ENCODE measurements around the gene ODAPH. TPM values are rescaled to one million over a fixed set of nuclear protein-coding genes. Genes with fewer than 3 reads are reported as not detected.

ODAPH gene
- polyA plus RNA-seq, 1 of the 3 experiments (the other 2 are of a cell fraction): 0.03 TPM

DNA sequence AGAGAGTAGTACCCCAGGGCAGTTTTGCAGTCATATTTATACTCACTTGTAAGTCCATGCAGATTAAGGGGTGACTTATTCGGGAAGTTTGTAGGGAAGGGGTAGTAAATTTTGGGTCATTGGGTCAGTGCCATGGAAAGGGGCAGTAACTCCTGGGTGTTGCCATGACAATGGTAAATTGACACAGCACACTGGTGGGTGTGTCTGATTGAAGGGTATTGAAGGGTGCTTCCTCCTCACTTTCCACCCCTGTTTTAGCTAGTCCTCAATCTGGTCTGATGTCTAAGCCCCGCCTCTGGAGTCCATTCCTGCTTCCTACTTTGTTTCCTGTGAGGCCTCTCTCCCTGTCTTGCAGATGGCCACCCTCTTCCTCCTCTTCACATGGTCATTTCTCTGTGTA lies 11.9 kb downstream of the ODAPH start:
- Histone ChIP-seq H2AFZ (ENCODE audit: low read depth) (no peak overlapping the region), H3K9me3 (no peaks in the 10 kb centered on the region), H3K36me3 (replicated peaks in 1 of 2; ENCODE audit: control insufficient read depth in 1 of 2, insufficient read depth in 2 of 2, low read length in 1 of 2) (no peaks in the 10 kb centered on the region), H3K4me2 (no peak overlapping the region), H3K79me2 (ENCODE audit: insufficient read depth) (no peaks in the 10 kb centered on the region), H3K4me1 (ENCODE audit: control insufficient read depth in 1 of 2, insufficient read depth in 2 of 2, low read depth in 1 of 2, low read length in 1 of 2) (no peaks in the 10 kb centered on the region), H3F3A (replicated peaks; ENCODE audit: insufficient read depth) (no peaks in the 10 kb centered on the region), H3K4me3 (ENCODE audit: low read depth in 2 of 2, low read length in 1 of 2) (no peak overlapping the region), H3K9ac (no peak overlapping the region), H3K9me2 (no peaks in the 10 kb centered on the region), H3K27me3 (ENCODE audit: insufficient read depth) (no peaks in the 10 kb centered on the region; the same call in 1 of the 2 replicates), H4K20me1 (ENCODE audit: insufficient read depth) (no peaks in the 10 kb centered on the region), H3K27ac (ENCODE audit: low read depth in 2 of 2, low read length in 1 of 2) (no peak overlapping the region)
- TF ChIP-seq SMC3 (IDR thresholded peaks at IDR 0.05; ENCODE audit: low read depth, low read length) (no peak), GATA2 (CRISPR knock-in tag; IDR thresholded peaks at IDR 0.05) (no peak), MXI1 (IDR thresholded peaks at IDR 0.05; ENCODE audit: low read depth, low read length) (no peak), JUND (IDR thresholded peaks at IDR 0.05) (no peak), RFX5 (IDR thresholded peaks at IDR 0.05; ENCODE audit: low read length) (no peak), USF2 (IDR thresholded peaks at IDR 0.05; ENCODE audit: borderline replicate concordance, low read depth, low read length) (no peak), GABPA (IDR thresholded peaks at IDR 0.05; ENCODE audit: low read depth) (no peak), NFIC (IDR thresholded peaks at IDR 0.05; ENCODE audit: borderline replicate concordance) (no peak), EP300 (IDR thresholded peaks at IDR 0.05; ENCODE audit: borderline replicate concordance in 1 of 2, low read depth in 1 of 2, low read length in 1 of 2) (no peak), MEF2A (IDR thresholded peaks at IDR 0.05; ENCODE audit: borderline replicate concordance, low read depth) (no peak), FOSL2 (IDR thresholded peaks at IDR 0.05; ENCODE audit: borderline replicate concordance, low read depth) (no peak), SIN3A (IDR thresholded peaks at IDR 0.05; ENCODE audit: borderline replicate concordance, low read depth, low read length) (no peak), YY1 (IDR thresholded peaks at IDR 0.05; ENCODE audit: low read depth) (no peak), TCF12 (IDR thresholded peaks at IDR 0.05) (no peak), CTCF (IDR thresholded peaks at IDR 0.05) (no peak)
- TF ChIP-seq, protein P1, sequence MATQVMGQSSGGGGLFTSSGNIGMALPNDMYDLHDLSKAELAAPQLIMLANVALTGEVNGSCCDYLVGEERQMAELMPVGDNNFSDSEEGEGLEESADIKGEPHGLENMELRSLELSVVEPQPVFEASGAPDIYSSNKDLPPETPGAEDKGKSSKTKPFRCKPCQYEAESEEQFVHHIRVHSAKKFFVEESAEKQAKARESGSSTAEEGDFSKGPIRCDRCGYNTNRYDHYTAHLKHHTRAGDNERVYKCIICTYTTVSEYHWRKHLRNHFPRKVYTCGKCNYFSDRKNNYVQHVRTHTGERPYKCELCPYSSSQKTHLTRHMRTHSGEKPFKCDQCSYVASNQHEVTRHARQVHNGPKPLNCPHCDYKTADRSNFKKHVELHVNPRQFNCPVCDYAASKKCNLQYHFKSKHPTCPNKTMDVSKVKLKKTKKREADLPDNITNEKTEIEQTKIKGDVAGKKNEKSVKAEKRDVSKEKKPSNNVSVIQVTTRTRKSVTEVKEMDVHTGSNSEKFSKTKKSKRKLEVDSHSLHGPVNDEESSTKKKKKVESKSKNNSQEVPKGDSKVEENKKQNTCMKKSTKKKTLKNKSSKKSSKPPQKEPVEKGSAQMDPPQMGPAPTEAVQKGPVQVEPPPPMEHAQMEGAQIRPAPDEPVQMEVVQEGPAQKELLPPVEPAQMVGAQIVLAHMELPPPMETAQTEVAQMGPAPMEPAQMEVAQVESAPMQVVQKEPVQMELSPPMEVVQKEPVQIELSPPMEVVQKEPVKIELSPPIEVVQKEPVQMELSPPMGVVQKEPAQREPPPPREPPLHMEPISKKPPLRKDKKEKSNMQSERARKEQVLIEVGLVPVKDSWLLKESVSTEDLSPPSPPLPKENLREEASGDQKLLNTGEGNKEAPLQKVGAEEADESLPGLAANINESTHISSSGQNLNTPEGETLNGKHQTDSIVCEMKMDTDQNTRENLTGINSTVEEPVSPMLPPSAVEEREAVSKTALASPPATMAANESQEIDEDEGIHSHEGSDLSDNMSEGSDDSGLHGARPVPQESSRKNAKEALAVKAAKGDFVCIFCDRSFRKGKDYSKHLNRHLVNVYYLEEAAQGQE (IDR thresholded peaks at IDR 0.05; ENCODE audit: low read depth, low read length): no peak
- TF ChIP-seq, protein P2, sequence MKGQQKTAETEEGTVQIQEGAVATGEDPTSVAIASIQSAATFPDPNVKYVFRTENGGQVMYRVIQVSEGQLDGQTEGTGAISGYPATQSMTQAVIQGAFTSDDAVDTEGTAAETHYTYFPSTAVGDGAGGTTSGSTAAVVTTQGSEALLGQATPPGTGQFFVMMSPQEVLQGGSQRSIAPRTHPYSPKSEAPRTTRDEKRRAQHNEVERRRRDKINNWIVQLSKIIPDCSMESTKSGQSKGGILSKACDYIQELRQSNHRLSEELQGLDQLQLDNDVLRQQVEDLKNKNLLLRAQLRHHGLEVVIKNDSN (IDR thresholded peaks at IDR 0.05; ENCODE audit: borderline replicate concordance, low read depth): no peak
- WGBS (ENCODE audit: low lambda C conversion rate): 75% methylated on average over 2 of the region's 2 CpGs
- no peak for DNase-seq
- POLR2A ChIA-PET: no interaction called here
- CTCF ChIA-PET: no interaction called here
